ENCODE data around the gene MAK. TPM values are rescaled to one million over a fixed set of nuclear protein-coding genes. Genes with fewer than 3 reads are reported as not detected.

Gene MAK
- total RNA-seq, 1 experiment from 2014 or later = 0.20 TPM

GRCh38 chr6:10862361-10862760 is 24.0 kb upstream of the MAK start:
- Histone ChIP-seq H3K79me1 (ENCODE audit: insufficient read depth, low read depth, low read length, poor library complexity, severe bottlenecking) (no peaks in the 10 kb centered on the region), H3K9me3 (ENCODE audit: control insufficient read depth, low read depth, low read length) (no peaks in the 10 kb centered on the region), H3K27me3 (ENCODE audit: insufficient read depth, low read length) (no peaks in the 10 kb centered on the region), H3K27ac (ENCODE audit: insufficient read length, low read depth, low read length) (no peak overlapping the region), H3K14ac (ENCODE audit: insufficient read depth, low read length) (no peak overlapping the region), H2AFZ (ENCODE audit: low read length) (no peak overlapping the region), H2BK12ac (ENCODE audit: insufficient read length, low read depth, low read length) (no peak overlapping the region), H2BK120ac (ENCODE audit: low read depth, low read length, poor library complexity, severe bottlenecking) (no peak overlapping the region), H3K4me1 (ENCODE audit: insufficient read depth, low read length) (no peaks in the 10 kb centered on the region), H2BK5ac (ENCODE audit: insufficient read length, low read length) (no peak overlapping the region), H4K91ac (ENCODE audit: insufficient read length, low read depth, low read length) (no peak overlapping the region), H3T11ph (ENCODE audit: low read length) (no peak overlapping the region), H2BK20ac (ENCODE audit: low read depth, low read length, poor library complexity, severe bottlenecking) (no peak overlapping the region), H3K23ac (ENCODE audit: insufficient read length, low read depth, low read length) (no peak overlapping the region), H3K56ac (ENCODE audit: insufficient read length, low read depth, low read length) (no peak overlapping the region), H2BK15ac (ENCODE audit: low read depth, low read length) (no peak overlapping the region), H3K79me2 (ENCODE audit: insufficient read depth, low read length) (no peaks in the 10 kb centered on the region), H3K18ac (ENCODE audit: insufficient read length, low read depth, low read length) (no peak overlapping the region), H2AK5ac (ENCODE audit: insufficient read length, low read length) (no peak overlapping the region), H4K5ac (ENCODE audit: insufficient read length, low read depth, low read length) (no peak overlapping the region), H3K4me2 (ENCODE audit: insufficient read depth, insufficient read length, low read length) (no peak overlapping the region), H3K23me2 (ENCODE audit: insufficient read length, low read depth, low read length, poor library complexity, severe bottlenecking) (no peaks in the 10 kb centered on the region), H4K8ac (replicated peaks; ENCODE audit: insufficient read length, low read depth, low read length) (no peak overlapping the region), H3K9ac (ENCODE audit: extremely low read depth, insufficient read length, low read length) (no peak overlapping the region), H3K4ac (ENCODE audit: low read depth, low read length) (no peak overlapping the region), H4K20me1 (ENCODE audit: control insufficient read depth, insufficient read depth, insufficient read length) (no peaks in the 10 kb centered on the region)
- DNase-seq = no peak
- H3K9me3 Mint-ChIP-seq = peaks cover 0 to 3% of the 10 kb centered on the region in 2 experiments; a peak in 1 of 5 replicates
- no peaks in the 10 kb centered on the region for H3K36me3 Mint-ChIP-seq (ENCODE audit: insufficient read depth in 1 of 3, low read depth in 3 of 3)
- TF ChIP-seq CTCF (conservative IDR thresholded peaks at IDR 0.05) = no peak
- H3K27ac Mint-ChIP-seq = no peak overlapping the region
- H3K4me1 Mint-ChIP-seq = peaks cover 2 to 5% of the 10 kb centered on the region in 2 experiments
- H3K27me3 Mint-ChIP-seq (ENCODE audit: low read depth) = no peaks in the 10 kb centered on the region; the same call in 1 of the 2 replicates
- H3K4me3 Mint-ChIP-seq = no peak overlapping the region
- no CpG with 5 or more reads among the region's 4 CpGs for WGBS (ENCODE audit: extremely low coverage, insufficient read length, low lambda C conversion rate)
